Chondrocyte (in vitro differentiated cells): ENCODE results near the gene DGCR2. TPM values are rescaled to one million over a fixed set of nuclear protein-coding genes. Genes with fewer than 3 reads are reported as not detected.
"Not testable (repeated sequence)": the region's sequence is repeated elsewhere in the genome, so short reads cannot be mapped to it uniquely, and the experiment has no call there.

Experiments
- DNase-seq: peaks from one replicate; pipeline ENCODE4 v3.0.0; 2021; ENCODE audit warnings: mixed read lengths, low spot score
- H3K27ac Mint-ChIP-seq: one replicate; pipeline ENCODE4 v1.8.0; 2021; ENCODE audit warnings: mild to moderate bottlenecking, moderate library complexity, mixed read lengths; ENCODE audit not compliant: unreplicated experiment
- H3K27me3 Mint-ChIP-seq: 2 replicates; pipeline ENCODE4 v1.8.0; 2021; ENCODE audit warnings: low read depth, mixed read lengths
- H3K36me3 Mint-ChIP-seq: 2 replicates; pipeline ENCODE4 v1.8.0; 2021; ENCODE audit warnings: low read depth, mixed read lengths
- H3K4me1 Mint-ChIP-seq: 2 replicates; pipeline ENCODE4 v1.8.0; 2021; ENCODE audit warnings: low read depth, mild to moderate bottlenecking, mixed read lengths
- H3K4me3 Mint-ChIP-seq: one replicate; pipeline ENCODE4 v1.8.0; 2021; ENCODE audit warnings: mild to moderate bottlenecking, moderate library complexity, mixed read lengths; ENCODE audit not compliant: unreplicated experiment
- H3K9me3 Mint-ChIP-seq: 2 replicates; pipeline ENCODE4 v1.8.0; 2021; ENCODE audit warnings: low read depth, mixed read lengths
- total RNA-seq: library from RNA; stranded (reverse); gene quantifications from 3 replicates; pipeline ENCODE4 v1.2.1, GENCODE V29; 2021
- TF ChIP-seq, protein P1 (sequence below): fragments of 200-600 bp; sonication (generic); IDR thresholded peaks from 2 replicates; pipeline ENCODE4 v1.5.0; 2021; ENCODE audit warnings: antibody characterized with exemption, mild to moderate bottlenecking, moderate library complexity

Gene DGCR2
- total RNA-seq, 1 donor from 2014 or later, result 45.8 TPM

DNA sequence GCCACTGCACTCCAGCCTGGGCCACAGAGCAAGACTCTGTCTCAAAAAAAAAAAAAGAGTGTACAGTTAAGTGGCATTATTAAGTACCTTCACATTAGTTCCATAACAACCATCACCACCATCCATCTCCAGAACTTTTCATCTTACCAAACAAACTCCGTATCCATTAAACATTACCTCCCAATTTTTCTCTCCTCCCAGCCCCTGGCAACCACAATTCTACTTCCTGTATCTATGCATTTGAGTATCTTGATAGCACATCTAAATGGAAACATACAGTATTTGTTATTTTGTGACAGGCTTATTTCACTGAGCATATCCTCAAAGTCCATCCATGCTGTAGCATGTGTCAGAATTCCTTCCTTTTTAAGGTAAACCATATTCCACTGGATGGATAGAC is 46.8 kb downstream of the DGCR2 start:
- TF ChIP-seq, protein P1, sequence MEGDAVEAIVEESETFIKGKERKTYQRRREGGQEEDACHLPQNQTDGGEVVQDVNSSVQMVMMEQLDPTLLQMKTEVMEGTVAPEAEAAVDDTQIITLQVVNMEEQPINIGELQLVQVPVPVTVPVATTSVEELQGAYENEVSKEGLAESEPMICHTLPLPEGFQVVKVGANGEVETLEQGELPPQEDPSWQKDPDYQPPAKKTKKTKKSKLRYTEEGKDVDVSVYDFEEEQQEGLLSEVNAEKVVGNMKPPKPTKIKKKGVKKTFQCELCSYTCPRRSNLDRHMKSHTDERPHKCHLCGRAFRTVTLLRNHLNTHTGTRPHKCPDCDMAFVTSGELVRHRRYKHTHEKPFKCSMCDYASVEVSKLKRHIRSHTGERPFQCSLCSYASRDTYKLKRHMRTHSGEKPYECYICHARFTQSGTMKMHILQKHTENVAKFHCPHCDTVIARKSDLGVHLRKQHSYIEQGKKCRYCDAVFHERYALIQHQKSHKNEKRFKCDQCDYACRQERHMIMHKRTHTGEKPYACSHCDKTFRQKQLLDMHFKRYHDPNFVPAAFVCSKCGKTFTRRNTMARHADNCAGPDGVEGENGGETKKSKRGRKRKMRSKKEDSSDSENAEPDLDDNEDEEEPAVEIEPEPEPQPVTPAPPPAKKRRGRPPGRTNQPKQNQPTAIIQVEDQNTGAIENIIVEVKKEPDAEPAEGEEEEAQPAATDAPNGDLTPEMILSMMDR, result no peak
- no peak for DNase-seq
- Mint-ChIP-seq H3K9me3 (no peaks in the 10 kb centered on the region), H3K36me3 (no peaks in the 10 kb centered on the region), H3K4me1 (no peaks in the 10 kb centered on the region), H3K27me3 (no peaks in the 10 kb centered on the region), H3K4me3 (no peak overlapping the region), H3K27ac (no peak overlapping the region)

- H3K9me3 Mint-ChIP-seq, H3K27me3 Mint-ChIP-seq, H3K4me3 Mint-ChIP-seq, H3K27ac Mint-ChIP-seq, H3K36me3 Mint-ChIP-seq, DNase-seq, H3K4me1 Mint-ChIP-seq: not testable (repeated sequence)
These were observed 49.4 kb downstream of the DGCR2 start for GRCh38 chr22:19072853-19073252.

GRCh38 chr22:19070397-19071169 is 51.6 kb downstream of the DGCR2 start:
- Mint-ChIP-seq H3K27ac (no peak overlapping the region), H3K4me3 (no peak overlapping the region), H3K27me3 (no peaks in the 10 kb centered on the region), H3K36me3 (no peaks in the 10 kb centered on the region), H3K9me3 (no peaks in the 10 kb centered on the region), H3K4me1 (peaks cover 4% of the 10 kb centered on the region)
- TF ChIP-seq, protein P1, result no peak
- no peak for DNase-seq

- Mint-ChIP-seq H3K27me3 (no peaks in the 10 kb centered on the region), H3K36me3 (peaks cover 1% of the 10 kb centered on the region), H3K4me1 (peaks cover 4% of the 10 kb centered on the region), H3K27ac (no peak overlapping the region), H3K9me3 (no peaks in the 10 kb centered on the region), H3K4me3 (no peak overlapping the region)
- no peak for DNase-seq
- TF ChIP-seq, protein P1, result no peak
These were observed 52.8 kb downstream of the DGCR2 start for GRCh38 chr22:19069451-19069850.

- TF ChIP-seq, protein P1, result no peak
- Mint-ChIP-seq H3K27me3 (no peaks in the 10 kb centered on the region), H3K27ac (no peak overlapping the region), H3K9me3 (no peaks in the 10 kb centered on the region), H3K4me3 (no peak overlapping the region), H3K36me3 (peaks cover 1% of the 10 kb centered on the region), H3K4me1 (peaks cover 4% of the 10 kb centered on the region)
- no peak for DNase-seq
These were observed 53.4 kb downstream of the DGCR2 start for GRCh38 chr22:19068784-19069271.
